ENCODE results near the gene WNT1. TPM values are rescaled to one million over a fixed set of nuclear protein-coding genes. Genes with fewer than 3 reads are reported as not detected.

Gene WNT1
- total RNA-seq, 1 donor: not detected

DNA sequence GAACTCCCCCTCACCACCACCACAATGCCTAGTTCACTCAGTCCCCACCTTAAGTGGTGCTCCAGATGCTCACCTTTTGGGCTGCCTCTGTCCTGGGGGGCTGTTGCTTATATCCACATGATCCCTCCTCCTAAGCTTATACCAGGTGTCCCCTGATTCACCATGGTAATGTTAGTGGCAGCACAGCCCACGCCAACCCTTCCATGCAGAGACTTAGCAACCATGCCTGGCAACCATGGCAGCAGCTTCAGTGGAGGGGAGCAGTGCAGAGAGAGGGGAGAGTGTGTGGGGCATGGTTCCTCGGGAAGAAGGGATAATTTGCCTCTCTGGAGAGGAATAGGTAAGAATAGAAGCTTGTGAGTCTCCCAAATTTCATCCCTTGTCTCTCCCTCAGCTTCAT, 22.2 kb downstream of the WNT1 start:
- TF ChIP-seq, protein P1, sequence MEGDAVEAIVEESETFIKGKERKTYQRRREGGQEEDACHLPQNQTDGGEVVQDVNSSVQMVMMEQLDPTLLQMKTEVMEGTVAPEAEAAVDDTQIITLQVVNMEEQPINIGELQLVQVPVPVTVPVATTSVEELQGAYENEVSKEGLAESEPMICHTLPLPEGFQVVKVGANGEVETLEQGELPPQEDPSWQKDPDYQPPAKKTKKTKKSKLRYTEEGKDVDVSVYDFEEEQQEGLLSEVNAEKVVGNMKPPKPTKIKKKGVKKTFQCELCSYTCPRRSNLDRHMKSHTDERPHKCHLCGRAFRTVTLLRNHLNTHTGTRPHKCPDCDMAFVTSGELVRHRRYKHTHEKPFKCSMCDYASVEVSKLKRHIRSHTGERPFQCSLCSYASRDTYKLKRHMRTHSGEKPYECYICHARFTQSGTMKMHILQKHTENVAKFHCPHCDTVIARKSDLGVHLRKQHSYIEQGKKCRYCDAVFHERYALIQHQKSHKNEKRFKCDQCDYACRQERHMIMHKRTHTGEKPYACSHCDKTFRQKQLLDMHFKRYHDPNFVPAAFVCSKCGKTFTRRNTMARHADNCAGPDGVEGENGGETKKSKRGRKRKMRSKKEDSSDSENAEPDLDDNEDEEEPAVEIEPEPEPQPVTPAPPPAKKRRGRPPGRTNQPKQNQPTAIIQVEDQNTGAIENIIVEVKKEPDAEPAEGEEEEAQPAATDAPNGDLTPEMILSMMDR (IDR thresholded peaks at IDR 0.05; ENCODE audit: insufficient read depth, low read depth, low read length): no peak
- H3K4me3 ChIP-seq (ENCODE audit: low read depth, low read length): no peak overlapping the region
- no peak for DNase-seq (ENCODE audit: low read depth)

DNA sequence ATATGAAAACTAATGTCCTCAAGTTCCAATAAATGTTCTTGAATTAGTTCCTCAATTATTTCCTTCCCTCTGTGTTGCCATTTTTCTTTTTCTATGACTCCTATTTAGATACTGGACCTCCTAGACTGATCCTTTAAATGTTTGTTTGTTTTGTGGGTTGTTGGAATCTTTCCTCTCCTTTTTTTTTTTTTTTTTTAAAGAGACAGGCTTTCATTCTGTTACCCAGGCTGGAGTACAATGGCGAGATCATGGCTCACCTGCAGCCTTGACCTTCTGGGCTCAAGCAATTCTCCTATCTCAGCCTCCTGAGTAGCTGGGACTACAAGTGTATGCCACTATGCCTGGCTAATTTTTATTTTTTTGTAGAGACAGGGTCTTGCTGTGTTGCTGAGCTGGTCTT, 30.8 kb downstream of the WNT1 start:
- H3K4me3 ChIP-seq (ENCODE audit: low read depth, low read length): no peak overlapping the region
- TF ChIP-seq, protein P1 (IDR thresholded peaks at IDR 0.05; ENCODE audit: insufficient read depth, low read depth, low read length): no peak
- DNase-seq (ENCODE audit: low read depth): no peak

DNA sequence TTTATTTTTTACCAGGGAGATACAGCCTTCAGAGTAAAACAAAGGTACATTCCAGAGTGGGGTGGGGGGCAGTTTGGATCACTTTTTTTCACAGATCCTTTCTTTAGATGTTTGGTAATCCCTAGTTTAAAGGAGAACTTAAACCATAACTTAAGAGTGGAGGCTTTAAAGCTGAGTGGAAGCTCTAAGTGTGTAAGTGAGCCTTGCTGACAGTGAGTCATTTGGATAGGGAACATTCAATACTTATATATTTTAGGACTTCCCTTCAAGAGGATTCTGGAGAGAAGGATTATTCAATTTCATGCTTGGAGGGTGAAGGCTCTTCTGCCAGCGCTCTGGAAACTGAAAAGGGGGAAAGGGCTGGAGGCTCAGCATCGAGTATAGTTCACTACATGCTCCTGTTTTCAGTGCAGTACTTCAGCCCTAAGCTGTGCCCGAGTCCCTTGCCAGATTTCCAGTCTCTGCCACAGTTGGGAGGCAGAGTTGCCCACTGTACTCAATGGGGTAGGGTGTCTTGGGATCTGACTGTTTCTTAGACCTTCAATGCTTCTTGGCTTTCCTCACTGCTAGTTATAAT, 32.1 kb downstream of the WNT1 start:
- TF ChIP-seq, protein P1 (IDR thresholded peaks at IDR 0.05; ENCODE audit: insufficient read depth, low read depth, low read length): no peak
- H3K4me3 ChIP-seq (ENCODE audit: low read depth, low read length): no peak overlapping the region
- DNase-seq (ENCODE audit: low read depth): no peak

DNA sequence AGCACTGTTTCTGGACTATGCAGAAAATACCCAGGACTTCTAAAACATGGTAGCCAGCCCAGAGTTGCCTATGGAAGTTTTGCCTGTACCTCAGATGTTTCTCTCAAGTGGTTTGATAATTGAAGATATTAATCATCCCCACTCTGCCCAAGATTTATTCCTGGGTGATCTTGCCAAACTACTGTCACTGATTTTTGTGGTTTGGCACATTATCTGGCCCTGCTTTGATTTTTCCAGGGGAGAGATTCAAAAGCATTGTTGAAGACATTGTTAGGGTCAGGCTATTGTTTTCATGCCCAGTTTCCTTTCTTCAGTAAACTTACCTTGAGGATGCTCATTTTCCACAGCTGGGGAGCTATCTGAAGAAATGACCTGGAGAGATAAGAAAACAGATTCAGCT, 34.6 kb downstream of the WNT1 start:
- no peak overlapping the region for H3K4me3 ChIP-seq (ENCODE audit: low read depth, low read length)
- no peak for DNase-seq (ENCODE audit: low read depth)
- TF ChIP-seq, protein P1 (IDR thresholded peaks at IDR 0.05; ENCODE audit: insufficient read depth, low read depth, low read length): no peak

DNA sequence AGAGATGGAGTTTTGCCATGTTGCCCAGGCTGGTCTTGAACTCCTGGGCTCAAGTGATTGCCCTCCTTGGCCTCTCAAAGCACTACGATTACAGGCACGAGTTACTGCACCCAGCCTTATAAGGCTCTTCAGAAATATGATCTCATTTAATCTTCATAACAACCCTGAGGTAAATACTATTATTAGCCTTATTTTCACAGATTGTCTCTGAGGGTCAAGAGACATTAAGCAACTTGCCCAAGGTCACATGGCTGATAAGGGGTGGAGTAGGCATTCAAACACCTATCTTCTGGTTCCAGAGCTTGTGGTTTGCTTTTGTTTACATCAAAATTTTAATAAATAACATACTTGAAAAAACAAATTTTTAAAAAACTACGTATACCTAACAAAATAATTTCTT, 35.3 kb downstream of the WNT1 start:
- TF ChIP-seq, protein P1 (IDR thresholded peaks at IDR 0.05; ENCODE audit: insufficient read depth, low read depth, low read length): no peak
- no peak for DNase-seq (ENCODE audit: low read depth)
- H3K4me3 ChIP-seq (ENCODE audit: low read depth, low read length): no peak overlapping the region

DNA sequence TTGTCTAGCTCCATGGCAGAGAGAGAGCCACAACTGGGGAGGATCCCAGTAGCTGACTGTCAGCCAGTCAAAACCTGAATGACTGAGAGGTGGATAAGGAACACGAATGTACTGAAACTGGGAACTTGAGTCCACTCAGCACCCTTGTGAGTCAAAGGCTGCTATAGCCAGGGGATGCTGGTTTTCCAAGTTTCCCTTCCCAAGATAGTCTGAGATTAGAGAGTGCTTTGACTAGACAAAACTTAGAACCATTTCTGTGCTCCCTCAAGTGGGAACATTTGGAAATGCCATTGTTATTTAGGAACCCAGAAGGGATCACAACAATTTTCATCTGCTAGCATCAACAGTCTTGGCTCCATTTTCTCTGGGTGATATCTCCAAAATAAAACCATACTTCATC, 36.4 kb downstream of the WNT1 start:
- TF ChIP-seq, protein P1 (IDR thresholded peaks at IDR 0.05; ENCODE audit: insufficient read depth, low read depth, low read length): peak; percentile 44
- peak; percentile 46 for DNase-seq (ENCODE audit: low read depth)
- no peak overlapping the region for H3K4me3 ChIP-seq (ENCODE audit: low read depth, low read length)

DNA sequence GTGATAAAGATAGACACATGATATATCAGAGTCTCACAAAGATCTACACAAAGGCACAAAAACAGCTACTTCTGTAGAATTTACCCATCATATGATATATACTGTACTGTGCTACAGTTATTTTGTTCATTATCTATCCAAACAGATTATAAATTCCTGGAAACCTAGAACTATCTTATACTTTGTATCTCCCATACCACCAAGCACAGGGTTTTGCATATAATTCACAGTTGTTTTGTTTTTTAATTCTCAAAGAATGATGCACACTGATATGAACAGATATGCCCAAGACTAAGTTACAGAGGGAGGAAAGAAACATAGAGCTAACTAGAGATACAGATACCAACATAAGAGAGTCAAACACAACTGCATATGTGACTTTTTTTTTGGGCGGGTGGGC, 37.1 kb downstream of the WNT1 start:
- DNase-seq (ENCODE audit: low read depth): no peak
- no peak overlapping the region for H3K4me3 ChIP-seq (ENCODE audit: low read depth, low read length)
- TF ChIP-seq, protein P1 (IDR thresholded peaks at IDR 0.05; ENCODE audit: insufficient read depth, low read depth, low read length): no peak
